ENCODE results near the gene PROM2.

The PROM2 gene

DNA sequence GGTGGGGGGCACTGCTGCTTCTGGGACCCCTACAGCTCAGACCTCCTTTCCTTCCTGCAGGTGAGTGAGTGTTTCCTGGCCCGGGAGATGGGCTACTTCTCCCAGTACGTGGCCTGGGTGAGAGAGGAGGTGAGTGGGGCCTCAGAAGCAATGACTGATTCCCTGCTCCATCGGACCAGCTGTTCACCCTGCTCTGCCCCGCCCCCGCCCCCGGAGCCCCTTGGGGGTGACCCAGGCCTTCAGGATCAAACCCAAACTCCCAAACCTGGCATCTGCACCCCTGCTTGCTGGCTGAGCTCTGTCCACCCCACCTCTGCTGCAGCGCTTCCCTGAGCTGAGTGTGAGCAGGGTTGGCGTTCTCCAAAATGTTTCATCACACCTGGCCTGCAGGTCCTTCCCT, 13.1 kb downstream of the PROM2 start:
- no peaks in the 10 kb centered on the region for H3K36me3 Mint-ChIP-seq (ENCODE audit: low read depth)
- H3K4me1 Mint-ChIP-seq (ENCODE audit: low read depth): no peaks in the 10 kb centered on the region
- no peak overlapping the region for H3K4me3 Mint-ChIP-seq
- H3K9me3 Mint-ChIP-seq: peaks cover 20% of the 10 kb centered on the region
- no peak overlapping the region for H3K27ac Mint-ChIP-seq
- no peaks in the 10 kb centered on the region for H3K27me3 Mint-ChIP-seq (ENCODE audit: low read depth)

DNA sequence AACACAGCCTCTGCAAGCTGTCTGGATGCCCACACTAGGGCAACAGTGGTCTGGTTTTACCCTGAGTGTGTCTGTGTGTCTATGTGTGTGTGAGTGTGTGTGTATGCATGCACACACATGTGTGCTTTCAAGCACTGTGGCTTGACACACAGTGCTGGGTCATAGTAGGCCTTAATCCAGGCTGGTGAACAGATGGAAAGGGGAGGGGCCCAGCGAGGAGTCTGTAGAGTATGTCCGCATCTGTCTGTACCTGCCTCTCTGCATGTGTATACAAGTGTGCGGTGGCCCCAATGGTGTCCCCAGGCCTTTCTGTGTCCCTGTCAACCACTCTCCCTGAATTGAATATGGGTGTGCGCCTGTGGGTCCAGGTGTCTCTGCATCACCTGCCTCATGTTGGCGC, 13.6 kb downstream of the PROM2 start:
- no peaks in the 10 kb centered on the region for H3K4me1 Mint-ChIP-seq (ENCODE audit: low read depth)
- H3K9me3 Mint-ChIP-seq: peaks cover 21% of the 10 kb centered on the region
- no peaks in the 10 kb centered on the region for H3K27me3 Mint-ChIP-seq (ENCODE audit: low read depth)
- H3K36me3 Mint-ChIP-seq (ENCODE audit: low read depth): no peaks in the 10 kb centered on the region
- H3K4me3 Mint-ChIP-seq: no peak overlapping the region
- H3K27ac Mint-ChIP-seq: no peak overlapping the region

DNA sequence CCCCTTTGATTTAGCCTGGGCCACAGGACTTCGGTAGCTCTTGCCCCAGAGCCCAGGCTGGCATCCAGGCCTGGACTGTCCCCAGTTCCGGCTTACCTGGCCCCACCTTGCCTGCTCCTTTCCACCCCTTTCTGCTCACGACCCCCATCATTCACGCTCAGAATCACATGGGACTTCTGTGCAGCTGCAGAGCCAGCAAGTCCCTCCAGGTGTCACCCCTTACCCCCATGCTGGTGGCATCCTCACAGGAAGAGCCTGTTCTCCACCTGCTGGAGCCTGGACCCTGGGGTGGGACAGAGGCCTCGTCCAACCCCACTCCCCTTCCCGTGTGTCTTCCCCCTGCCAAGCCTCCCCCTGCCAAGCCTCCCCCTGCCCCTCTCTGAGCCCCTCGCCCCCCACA, 15.0 kb downstream of the PROM2 start:
- Mint-ChIP-seq H3K36me3 (ENCODE audit: low read depth) (no peaks in the 10 kb centered on the region), H3K4me3 (no peak overlapping the region), H3K27me3 (ENCODE audit: low read depth) (no peaks in the 10 kb centered on the region), H3K4me1 (ENCODE audit: low read depth) (no peaks in the 10 kb centered on the region), H3K9me3 (peaks cover 21% of the 10 kb centered on the region), H3K27ac (no peak overlapping the region)

DNA sequence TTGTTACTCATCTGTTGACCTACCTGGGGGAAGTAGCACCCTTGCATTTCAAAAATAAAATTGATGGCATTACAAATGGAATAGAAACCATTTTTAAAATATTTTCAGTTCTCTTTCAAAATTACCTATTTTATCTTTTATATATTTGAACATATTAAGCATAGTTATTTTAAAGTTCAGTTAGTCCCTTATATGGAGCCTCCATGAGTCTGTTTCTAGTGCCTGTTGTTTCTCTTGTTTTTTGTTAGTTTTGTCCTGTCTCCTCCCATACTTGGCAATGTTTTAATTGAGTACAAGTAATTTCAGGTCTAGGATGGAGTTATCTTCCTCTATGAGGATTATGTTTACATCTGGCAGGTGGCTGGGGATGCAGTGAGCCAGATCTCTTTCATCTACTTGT, 17.0 kb downstream of the PROM2 start:
- H3K4me1 Mint-ChIP-seq (ENCODE audit: low read depth): no peaks in the 10 kb centered on the region
- H3K27ac Mint-ChIP-seq: no peak overlapping the region
- H3K27me3 Mint-ChIP-seq (ENCODE audit: low read depth): no peaks in the 10 kb centered on the region
- H3K9me3 Mint-ChIP-seq: peaks cover 21% of the 10 kb centered on the region
- H3K4me3 Mint-ChIP-seq: no peak overlapping the region
- no peaks in the 10 kb centered on the region for H3K36me3 Mint-ChIP-seq (ENCODE audit: low read depth)

DNA sequence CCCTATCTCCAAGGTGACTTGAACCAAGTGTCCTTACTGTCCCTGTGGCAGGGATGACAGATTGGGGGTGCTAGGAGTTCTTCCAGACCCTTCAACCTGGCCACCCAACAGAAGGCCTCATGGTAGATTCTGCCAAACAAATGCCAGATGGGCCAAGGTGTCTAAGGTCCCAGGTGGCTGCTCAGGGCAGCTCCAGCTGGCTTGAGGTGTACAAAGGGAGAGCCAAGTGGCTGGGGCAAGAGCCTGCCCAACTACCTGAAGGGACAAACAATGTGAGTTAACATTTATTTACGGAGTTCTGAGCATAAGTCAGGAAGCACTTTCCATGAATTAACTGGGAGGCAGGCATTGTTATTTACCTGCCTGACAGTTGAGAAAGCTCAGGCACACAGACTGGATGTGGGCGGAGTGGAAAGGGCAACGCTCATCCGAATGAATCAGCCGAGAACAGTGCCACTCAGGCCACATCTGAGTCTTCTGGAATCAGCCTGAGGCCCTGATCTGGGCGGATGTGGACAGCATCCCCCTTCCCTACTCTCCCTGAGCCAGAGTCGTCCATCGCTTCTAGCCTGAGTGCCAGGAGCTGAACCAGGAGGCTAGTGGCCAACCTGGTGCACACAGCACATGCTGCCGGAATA, 18.5 kb downstream of the PROM2 start:
- Mint-ChIP-seq H3K27ac (no peak overlapping the region), H3K4me1 (ENCODE audit: low read depth) (no peaks in the 10 kb centered on the region), H3K36me3 (ENCODE audit: low read depth) (no peaks in the 10 kb centered on the region), H3K27me3 (ENCODE audit: low read depth) (no peaks in the 10 kb centered on the region), H3K9me3 (peaks cover 21% of the 10 kb centered on the region), H3K4me3 (no peak overlapping the region)

DNA sequence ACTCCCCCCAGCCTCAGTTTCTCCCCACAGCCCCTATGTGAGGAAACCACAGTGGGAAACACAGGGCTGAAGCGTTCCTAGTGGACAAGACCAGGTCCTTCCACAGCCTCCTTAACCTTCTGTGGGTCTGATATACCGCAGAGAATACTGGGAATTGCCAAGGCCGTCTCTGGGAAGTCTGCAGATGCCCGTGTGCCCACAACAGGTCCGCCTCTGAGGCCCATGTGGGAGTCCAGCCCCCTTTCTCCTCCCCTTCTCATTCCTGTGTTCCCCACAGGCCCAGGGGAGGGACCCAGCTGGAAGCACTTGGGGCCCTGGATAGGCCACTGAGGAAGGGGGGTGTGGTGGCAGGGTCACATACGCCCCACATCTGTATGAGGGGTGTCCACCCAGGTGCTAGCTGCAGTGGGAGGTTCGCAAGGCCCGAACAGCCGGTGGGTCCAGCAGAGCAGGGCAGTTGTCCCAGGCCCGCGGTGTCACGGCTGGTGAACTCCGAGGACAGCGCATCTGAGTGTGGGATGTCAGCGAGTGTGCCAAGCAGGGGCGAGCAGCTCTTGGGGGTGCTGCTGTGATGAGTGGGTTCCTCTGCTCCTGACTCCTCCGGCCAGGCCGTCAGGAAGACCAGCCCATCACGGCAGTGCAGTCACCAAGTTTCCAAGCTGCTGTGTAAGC, 20.5 kb downstream of the PROM2 start:
- Mint-ChIP-seq H3K9me3 (peaks cover 21% of the 10 kb centered on the region), H3K27ac (no peak overlapping the region), H3K27me3 (ENCODE audit: low read depth) (no peaks in the 10 kb centered on the region), H3K4me1 (ENCODE audit: low read depth) (no peaks in the 10 kb centered on the region), H3K4me3 (no peak overlapping the region), H3K36me3 (ENCODE audit: low read depth) (no peaks in the 10 kb centered on the region)

DNA sequence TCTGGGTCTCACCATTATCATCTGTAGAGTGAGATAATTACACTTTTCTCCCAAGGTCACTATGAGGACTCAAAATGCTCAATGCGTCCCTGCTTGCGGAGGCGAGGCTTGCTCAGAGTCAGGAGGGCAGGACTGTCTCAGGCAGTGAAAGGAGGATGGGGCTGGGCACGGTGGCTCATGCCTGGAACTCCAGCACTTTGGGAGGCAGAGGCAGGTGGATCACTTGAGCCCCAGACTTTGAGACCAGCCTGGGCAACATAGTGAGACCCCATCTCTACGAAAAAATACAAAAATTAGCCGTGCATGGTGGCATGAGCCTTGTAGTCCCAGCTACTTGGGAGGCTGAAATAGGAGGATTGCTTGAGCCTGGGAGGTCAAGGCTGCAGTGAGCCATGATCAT, 21.1 kb downstream of the PROM2 start:
- Mint-ChIP-seq H3K4me3 (no peak overlapping the region), H3K36me3 (ENCODE audit: low read depth) (no peaks in the 10 kb centered on the region), H3K9me3 (peaks cover 16% of the 10 kb centered on the region), H3K27ac (no peak overlapping the region), H3K27me3 (ENCODE audit: low read depth) (no peaks in the 10 kb centered on the region), H3K4me1 (ENCODE audit: low read depth) (no peaks in the 10 kb centered on the region)

DNA sequence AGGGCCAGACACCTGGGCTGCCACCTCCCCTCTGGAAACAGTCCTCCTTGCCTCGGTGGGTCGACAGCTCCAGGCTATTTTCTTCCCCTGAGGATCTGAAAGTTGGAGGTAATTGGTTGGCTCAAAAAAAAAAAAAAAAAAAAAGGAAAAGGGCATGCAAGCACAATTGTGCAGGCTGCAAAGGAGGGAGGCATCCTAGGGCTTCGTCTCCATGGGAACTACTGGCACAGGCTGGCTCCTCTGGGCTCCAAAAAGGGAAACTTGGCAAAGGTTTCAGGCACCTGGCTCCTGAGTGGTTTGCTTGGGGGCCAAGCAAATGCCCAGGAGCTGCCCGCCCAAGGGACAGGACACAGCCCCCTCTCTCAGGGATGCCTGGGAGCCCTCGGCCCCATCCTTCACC, 21.8 kb downstream of the PROM2 start:
- H3K4me3 Mint-ChIP-seq: no peak overlapping the region
- no peaks in the 10 kb centered on the region for H3K36me3 Mint-ChIP-seq (ENCODE audit: low read depth)
- no peak overlapping the region for H3K27ac Mint-ChIP-seq
- H3K4me1 Mint-ChIP-seq (ENCODE audit: low read depth): no peaks in the 10 kb centered on the region
- no peaks in the 10 kb centered on the region for H3K27me3 Mint-ChIP-seq (ENCODE audit: low read depth)
- peaks cover 12% of the 10 kb centered on the region for H3K9me3 Mint-ChIP-seq

DNA sequence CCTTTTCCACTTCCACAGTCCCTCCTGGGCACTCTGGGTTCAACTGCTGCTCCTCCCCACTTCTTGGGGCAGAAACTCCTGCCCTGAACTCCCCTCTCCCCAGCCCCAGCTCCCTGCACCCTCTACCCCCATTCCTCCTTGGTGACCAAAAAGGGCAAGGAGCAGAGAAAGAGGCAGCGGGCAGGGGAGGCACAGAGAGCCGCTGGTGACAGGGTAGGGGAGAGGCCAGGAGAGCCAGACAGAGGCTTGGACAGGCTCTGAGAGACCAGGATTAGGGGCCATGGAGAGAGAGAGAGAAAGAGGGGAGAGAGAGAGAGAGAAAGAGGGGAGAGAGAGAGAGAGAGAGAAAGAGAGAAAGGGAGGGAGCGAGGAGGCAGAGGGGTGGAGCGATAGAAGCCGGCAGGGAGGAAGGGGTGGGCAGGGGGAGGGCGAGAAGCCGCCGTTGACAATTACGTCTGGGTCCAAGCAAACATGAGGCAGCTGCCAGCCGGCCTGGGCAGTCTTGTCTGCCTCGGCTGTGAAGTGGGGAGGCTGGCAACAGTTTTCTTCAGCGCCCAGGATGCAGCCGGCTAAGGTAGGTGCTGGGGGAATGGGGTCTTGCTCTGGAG, 22.7 kb downstream of the PROM2 start, which contains the start of gene KCNIP3:
Gene KCNIP3 (plus strand): TSS at position 468 of the 608 bp plus-strand sequence. CDS start 92 bp downstream, at position 560.
- no peak within 1 kb of the TSS for H3K4me3 Mint-ChIP-seq
- H3K9me3 Mint-ChIP-seq: peaks cover 5% of the 10 kb centered on the region
- no peaks in the 10 kb centered on the region for H3K27me3 Mint-ChIP-seq (ENCODE audit: low read depth)
- no peaks in the 10 kb centered on the region for H3K36me3 Mint-ChIP-seq (ENCODE audit: low read depth)
- H3K4me1 Mint-ChIP-seq (ENCODE audit: low read depth): no peaks in the 10 kb centered on the region
- H3K27ac Mint-ChIP-seq: no peak within 1 kb of the TSS

DNA sequence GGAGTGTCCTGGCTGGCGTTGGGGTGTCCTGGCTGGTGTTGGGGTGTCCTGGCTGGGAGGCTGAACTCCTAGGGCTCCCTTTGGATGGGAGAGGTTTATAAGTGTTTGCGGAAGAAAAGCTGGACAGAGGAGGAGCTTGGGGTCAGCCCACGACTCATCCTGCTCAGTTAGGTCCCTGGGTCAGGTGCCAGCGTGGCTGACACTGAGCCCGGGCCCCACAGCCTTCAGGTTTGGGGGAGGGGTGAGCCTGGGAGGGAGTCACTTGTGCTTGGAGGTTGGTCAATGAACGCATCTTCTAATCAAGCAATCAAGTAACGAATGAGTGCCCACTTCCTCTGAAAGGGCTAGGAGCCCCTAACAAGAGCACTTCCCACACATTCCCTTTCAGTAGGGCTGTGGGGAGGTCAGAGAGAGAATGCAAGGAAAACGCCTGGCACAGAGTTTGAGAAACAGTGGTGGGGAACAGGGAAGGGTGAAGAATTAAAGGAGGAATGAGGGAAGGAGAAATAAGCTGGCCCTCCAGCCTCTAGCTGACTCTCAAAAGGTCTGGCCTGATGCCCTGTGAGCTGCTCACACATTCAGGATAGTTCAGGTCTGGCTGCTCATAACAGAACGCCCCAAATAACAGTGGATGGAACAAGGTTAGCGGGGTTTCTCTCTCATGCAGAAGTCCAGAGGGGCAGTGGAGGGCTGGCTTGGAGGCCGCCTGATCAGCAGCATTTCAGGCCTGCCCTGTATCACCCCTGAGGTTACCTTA, 23.6 kb downstream of the PROM2 start:
- Mint-ChIP-seq H3K36me3 (ENCODE audit: low read depth) (no peaks in the 10 kb centered on the region), H3K9me3 (no peaks in the 10 kb centered on the region), H3K27ac (no peak overlapping the region)

DNA sequence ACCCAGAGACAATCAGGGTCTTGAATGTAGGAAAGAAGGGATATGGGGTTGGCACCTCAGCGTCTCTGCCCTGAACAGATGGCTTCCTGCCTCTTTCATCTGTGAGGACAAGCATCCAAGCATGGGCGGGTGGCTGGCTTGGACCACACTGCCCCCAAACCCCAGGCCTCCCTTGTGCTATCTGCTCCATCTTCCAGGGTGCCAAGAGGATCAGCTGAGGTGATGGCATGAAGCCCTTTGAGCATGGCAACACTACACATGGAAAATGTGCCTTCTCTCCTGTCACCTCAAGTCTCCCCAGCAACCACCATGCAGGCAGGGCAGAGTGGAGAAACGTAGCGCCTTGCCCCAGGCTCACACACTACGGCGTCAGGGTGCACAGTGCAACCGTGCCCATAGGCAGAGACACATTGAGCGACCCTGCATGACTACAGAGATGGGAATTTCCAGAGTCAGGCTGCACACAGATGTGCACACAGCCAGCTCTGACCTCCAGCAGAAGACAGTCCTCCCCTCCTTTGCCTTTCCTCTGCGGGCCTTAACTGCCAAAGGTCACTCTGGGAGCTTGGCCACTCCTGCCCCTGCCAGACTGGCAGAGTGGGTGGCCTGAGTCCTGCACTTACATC, 24.4 kb downstream of the PROM2 start:
- Mint-ChIP-seq H3K4me3 (no peak overlapping the region), H3K36me3 (ENCODE audit: low read depth) (no peaks in the 10 kb centered on the region), H3K4me1 (ENCODE audit: low read depth) (no peaks in the 10 kb centered on the region), H3K27me3 (ENCODE audit: low read depth) (no peaks in the 10 kb centered on the region), H3K27ac (no peak overlapping the region), H3K9me3 (no peaks in the 10 kb centered on the region)

More for the DNA sequence above, 23.6 kb downstream of the PROM2 start:
- Mint-ChIP-seq H3K4me3 (no peak overlapping the region), H3K27me3 (ENCODE audit: low read depth) (no peaks in the 10 kb centered on the region), H3K4me1 (ENCODE audit: low read depth) (no peaks in the 10 kb centered on the region)

DNA sequence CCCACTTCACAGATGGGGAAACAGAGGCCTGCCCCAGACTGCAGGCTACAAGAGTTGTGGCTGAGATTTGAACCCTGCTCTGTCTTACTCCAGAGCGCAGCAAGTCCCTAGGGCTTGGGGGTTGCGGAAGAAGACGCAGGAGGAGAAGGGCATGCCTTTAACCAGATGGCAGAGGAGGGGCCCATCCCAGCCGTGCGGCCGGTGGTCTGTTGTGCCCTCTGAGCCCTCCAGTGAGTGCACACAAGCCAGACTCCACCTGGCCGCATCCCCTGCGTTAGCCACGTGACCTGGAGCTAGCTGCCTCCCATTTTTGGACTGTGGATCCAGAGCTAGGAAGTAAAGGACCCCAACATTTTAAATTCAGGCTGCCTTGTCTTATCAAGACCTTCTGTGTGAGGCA, 25.7 kb downstream of the PROM2 start:
- no peaks in the 10 kb centered on the region for H3K27me3 Mint-ChIP-seq (ENCODE audit: low read depth)
- H3K4me1 Mint-ChIP-seq (ENCODE audit: low read depth): no peaks in the 10 kb centered on the region
- no peaks in the 10 kb centered on the region for H3K36me3 Mint-ChIP-seq (ENCODE audit: low read depth)
- H3K4me3 Mint-ChIP-seq: no peak overlapping the region
- no peaks in the 10 kb centered on the region for H3K9me3 Mint-ChIP-seq
- H3K27ac Mint-ChIP-seq: no peak overlapping the region

DNA sequence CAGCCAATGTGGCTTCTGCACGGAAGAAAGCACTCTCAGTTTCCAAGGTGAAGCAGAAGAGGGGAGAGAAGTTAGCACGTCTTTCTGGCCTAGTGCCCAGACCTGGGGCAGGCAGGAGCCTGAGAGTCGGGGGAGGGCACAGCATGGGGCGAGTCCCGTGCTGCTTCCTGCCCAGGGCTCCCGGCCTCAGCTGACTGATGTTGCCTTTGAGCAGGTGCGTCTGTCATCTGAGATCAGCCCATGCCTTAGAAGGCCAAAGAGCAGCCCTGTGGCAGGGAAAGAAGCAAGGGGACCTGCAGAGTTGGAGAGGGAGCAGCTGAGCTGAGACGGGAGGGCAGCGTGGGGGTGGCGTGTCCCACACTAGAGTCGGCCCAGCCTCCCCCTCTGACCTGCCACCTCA, 26.2 kb downstream of the PROM2 start:
- Mint-ChIP-seq H3K9me3 (no peaks in the 10 kb centered on the region), H3K4me1 (ENCODE audit: low read depth) (no peaks in the 10 kb centered on the region), H3K36me3 (ENCODE audit: low read depth) (no peaks in the 10 kb centered on the region), H3K4me3 (no peak overlapping the region), H3K27me3 (ENCODE audit: low read depth) (no peaks in the 10 kb centered on the region), H3K27ac (no peak overlapping the region)

DNA sequence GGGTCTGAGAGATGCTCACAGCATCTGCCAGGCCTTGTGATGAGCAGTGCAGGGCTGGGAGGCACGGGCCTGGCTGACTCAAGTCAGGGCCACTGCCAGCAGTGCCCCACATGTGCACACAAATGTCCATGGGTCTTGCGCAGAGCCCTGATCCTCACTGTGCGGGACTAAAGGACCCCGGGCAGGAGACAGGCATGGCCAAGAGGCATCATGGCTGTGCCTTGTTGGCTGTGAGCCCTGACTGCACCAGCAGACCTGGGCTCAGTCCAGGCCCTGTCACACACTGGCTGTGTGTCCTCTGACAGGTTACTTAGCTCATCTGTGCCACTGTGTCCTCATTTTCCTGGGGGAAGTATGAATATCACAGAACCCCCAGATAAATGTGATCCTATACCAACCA, 26.9 kb downstream of the PROM2 start:
- no peaks in the 10 kb centered on the region for H3K27me3 Mint-ChIP-seq (ENCODE audit: low read depth)
- H3K36me3 Mint-ChIP-seq (ENCODE audit: low read depth): no peaks in the 10 kb centered on the region
- no peaks in the 10 kb centered on the region for H3K4me1 Mint-ChIP-seq (ENCODE audit: low read depth)
- no peak overlapping the region for H3K27ac Mint-ChIP-seq
- no peak overlapping the region for H3K4me3 Mint-ChIP-seq
- H3K9me3 Mint-ChIP-seq: no peaks in the 10 kb centered on the region

Measured in T-helper 1 cell treated with Interleukin-12 subunit alpha and Interleukin-12 subunit beta and Interleukin-4 antibody, amounts not matched to agents 30 μg/mL and 1 μg/mL, for 36 hours (primary cell).